Mucosa of rectum (tissue), 2 donors: Measurements from ENCODE around the gene ELF1.
A peak's percentile ranks its signal among the peaks of the same experiment; 100 is the strongest.
"Not testable (repeated sequence)": the region's sequence is repeated elsewhere in the genome, so short reads cannot be mapped to it uniquely, and the experiment has no call there.

Experiments
- H3K27ac ChIP-seq, 2 donors: one replicate each; pipeline ENCODE4 v1.7.0; 2013; ENCODE audit warnings: inconsistent platforms in 2 of 2, low read depth in 2 of 2, low read length in 2 of 2
- H3K27me3 ChIP-seq, 2 donors: one replicate each; pipeline ENCODE4 v1.7.0; 2013; ENCODE audit warnings: low read length in 2 of 2; ENCODE audit not compliant: control insufficient read depth in 2 of 2, insufficient read depth in 2 of 2
- H3K36me3 ChIP-seq, 2 donors: one replicate each; pipeline ENCODE4 v1.7.0; 2013; ENCODE audit warnings: low read length in 2 of 2; ENCODE audit not compliant: control insufficient read depth in 2 of 2, insufficient read depth in 2 of 2
- H3K4me1 ChIP-seq, 2 donors: one replicate each; pipeline ENCODE4 v1.7.0; 2013; ENCODE audit warnings: low read length in 2 of 2, mild to moderate bottlenecking in 1 of 2; ENCODE audit not compliant: control insufficient read depth in 2 of 2, insufficient read depth in 2 of 2
- H3K4me3 ChIP-seq, 2 donors: one replicate each; pipeline ENCODE4 v1.7.0; 2013; ENCODE audit warnings: low read length in 2 of 2
- H3K9ac ChIP-seq, 2 donors: one replicate each; pipeline ENCODE4 v1.7.0; 2013; ENCODE audit warnings: low read length in 2 of 2, low read depth in 1 of 2, mild to moderate bottlenecking in 1 of 2
- H3K9me3 ChIP-seq, 2 donors: one replicate each; pipeline ENCODE4 v1.7.0; 2013; ENCODE audit warnings: low read length in 2 of 2; ENCODE audit not compliant: control insufficient read depth in 2 of 2
- donor health status: healthy.
- donor health status: Normal muscosa, but diverticular disease.

ELF1 gene

DNA sequence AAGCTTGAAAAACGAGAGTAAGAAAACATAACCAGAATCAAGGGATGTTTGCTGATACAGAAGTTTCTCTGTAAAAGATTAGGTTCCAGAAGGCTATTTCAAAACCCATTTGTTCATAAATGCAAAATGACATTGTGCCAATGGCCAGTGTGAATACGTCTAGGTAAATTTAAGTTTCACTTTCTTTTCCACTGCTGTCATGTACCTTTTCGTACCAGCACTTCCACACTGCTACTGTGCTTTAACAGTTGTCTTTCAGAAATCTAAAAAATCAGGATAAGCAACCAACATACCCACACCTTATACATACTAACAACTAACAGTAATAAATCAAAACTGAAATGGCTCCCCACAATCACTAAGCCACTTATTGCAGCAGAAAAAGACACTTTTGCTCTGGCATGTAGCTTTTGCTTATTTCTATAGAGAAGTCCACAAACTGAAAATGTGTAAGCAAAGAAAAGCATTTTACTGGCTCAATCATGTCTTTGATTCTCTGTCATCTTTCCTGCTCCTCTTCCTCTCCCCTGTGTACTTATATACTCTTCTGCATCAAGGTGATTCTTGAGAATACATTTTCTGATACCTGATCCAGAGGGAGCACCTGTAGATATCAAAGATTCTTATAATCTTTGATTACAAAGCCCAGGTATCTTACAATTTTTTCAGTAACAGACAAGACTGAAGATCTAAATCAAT lies 34.3 kb downstream of the ELF1 start:
- H3K27ac ChIP-seq = peak overlapping the region; percentile 59 to 73
- peaks cover 21 to 38% of the 10 kb centered on the region in 2 donors for H3K4me1 ChIP-seq
- no peaks in the 10 kb centered on the region for H3K27me3 ChIP-seq
- no peaks in the 10 kb centered on the region for H3K9me3 ChIP-seq
- H3K4me3 ChIP-seq = peak overlapping the region; percentile 26 to 53
- H3K36me3 ChIP-seq = peaks cover 0 to 3% of the 10 kb centered on the region in 2 donors
- H3K9ac ChIP-seq = peak overlapping the region; percentile 65 to 66

DNA sequence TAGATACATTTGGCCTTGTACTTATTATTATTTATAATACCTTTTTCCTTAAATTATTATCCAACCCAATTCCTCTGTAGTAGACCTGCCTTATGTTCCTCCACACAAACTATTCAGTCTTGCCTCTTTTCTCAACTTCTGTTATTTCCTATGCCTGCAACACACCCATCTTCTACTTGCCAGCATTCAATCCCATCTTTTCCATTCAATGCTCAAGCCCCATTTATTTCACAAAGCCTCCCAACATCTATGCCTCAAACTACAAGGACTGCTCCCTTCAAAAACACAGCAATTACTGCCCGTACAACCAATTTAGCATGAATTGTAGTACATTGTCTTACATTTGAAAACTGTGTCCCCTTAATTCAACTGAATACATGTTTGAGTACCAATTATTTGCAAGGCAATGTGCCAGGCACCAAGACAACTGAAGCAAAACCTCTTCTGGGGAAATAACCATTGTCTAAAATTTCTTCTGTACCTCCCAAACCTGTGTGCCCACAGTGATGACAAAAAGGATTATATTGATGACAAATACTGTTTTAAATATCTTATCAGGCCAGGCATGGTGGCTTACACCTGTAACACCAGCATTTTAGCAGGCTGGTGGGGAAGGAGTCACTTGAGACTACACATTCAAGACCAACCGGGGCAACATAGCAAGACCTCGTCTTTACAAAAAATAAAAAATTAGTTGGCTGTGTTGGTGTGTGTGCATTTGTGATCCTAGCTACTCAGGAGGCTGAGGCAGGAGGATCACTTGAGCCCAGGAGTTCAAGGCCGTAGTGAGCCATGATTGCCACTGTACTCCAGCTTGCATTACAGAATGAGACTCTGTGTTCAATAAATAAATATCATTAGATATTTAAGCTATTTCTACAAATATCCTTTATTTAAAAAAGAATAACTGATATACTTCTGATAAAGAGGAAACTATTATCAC lies 35.1 kb downstream of the ELF1 start:
- H3K4me1 ChIP-seq = peaks cover 19 to 38% of the 10 kb centered on the region in 2 donors
- peak overlapping the region; percentile 65 to 66 for H3K9ac ChIP-seq
- H3K36me3 ChIP-seq = peaks cover 0 to 3% of the 10 kb centered on the region in 2 donors
- peak overlapping the region; percentile 59 to 73 for H3K27ac ChIP-seq
- peak overlapping the region in 1 of 2 donors; percentile 26 for H3K4me3 ChIP-seq
- no peaks in the 10 kb centered on the region for H3K27me3 ChIP-seq
- H3K9me3 ChIP-seq = no peaks in the 10 kb centered on the region

DNA sequence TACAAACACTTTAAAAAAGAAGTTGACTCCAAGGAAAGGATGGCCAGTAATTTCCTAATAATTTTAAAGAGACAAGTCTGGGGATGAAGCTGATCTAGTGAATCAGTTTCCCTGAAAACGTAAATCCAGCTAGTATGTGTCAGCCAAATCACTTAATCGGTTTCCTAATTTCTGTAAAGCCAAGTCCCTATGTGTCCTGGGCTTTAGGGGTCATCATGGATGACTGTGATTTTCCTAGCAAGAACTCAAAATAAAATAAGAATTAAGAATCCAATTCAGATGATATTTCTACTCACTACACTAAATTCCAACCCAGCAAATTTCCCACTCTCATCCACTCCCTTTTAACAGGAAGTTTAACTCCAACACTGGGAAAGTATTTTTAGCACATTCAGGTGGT lies 35.9 kb downstream of the ELF1 start:
- peaks cover 19 to 41% of the 10 kb centered on the region in 2 donors for H3K4me1 ChIP-seq
- no peaks in the 10 kb centered on the region for H3K27me3 ChIP-seq
- peaks cover 0 to 3% of the 10 kb centered on the region in 2 donors for H3K36me3 ChIP-seq
- peak overlapping the region; percentile 19 to 35 for H3K4me3 ChIP-seq
- no peaks in the 10 kb centered on the region for H3K9me3 ChIP-seq
- H3K27ac ChIP-seq = peak overlapping the region; percentile 59 to 73
- H3K9ac ChIP-seq = peak overlapping the region; percentile 4 to 60

DNA sequence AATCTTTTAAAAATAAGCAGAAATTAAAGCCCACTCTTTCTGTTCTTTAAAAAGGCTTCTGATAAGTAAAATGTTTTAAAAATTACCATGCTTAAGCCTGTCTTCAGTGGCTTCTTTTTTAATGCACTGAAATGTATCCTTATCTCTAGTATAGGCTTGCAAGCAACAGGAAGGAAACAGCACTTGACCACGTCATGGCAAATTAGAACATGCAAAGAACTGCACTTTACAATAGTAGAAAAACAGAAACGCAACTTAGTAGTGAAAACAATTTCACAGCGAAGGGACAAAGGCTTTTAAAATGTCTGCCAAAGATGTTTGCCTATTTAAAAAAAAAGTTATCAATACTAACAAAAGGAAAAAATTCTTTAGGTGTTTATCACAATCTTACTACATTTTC lies 36.3 kb downstream of the ELF1 start:
- Histone ChIP-seq H3K9ac (peak overlapping the region; percentile 4 to 57), H3K27me3 (no peaks in the 10 kb centered on the region), H3K9me3 (no peaks in the 10 kb centered on the region), H3K36me3 (peaks cover 0 to 3% of the 10 kb centered on the region in 2 donors), H3K4me3 (peak overlapping the region; percentile 19 to 51), H3K27ac (peak overlapping the region; percentile 59 to 73), H3K4me1 (peaks cover 19 to 41% of the 10 kb centered on the region in 2 donors)

DNA sequence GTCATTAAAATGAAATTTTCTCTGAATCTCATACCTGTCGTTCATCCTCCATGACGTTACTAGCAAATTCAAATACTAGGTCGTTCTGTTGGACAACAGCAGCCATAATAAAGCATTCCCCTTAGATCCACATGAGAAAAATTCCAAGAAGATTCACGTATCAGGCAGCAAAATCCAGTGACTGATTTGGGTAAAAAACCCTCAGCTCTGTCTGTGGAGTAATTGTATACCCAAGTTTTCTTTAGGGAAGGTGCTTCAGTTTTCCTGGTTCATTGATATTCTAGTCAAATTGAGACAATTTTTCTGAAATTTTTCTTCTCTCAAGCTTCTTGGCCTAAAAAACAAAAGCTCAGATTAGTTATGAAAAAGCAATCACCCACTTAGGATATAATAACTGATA lies 37.2 kb downstream of the ELF1 start:
- Histone ChIP-seq H3K4me1 (peaks cover 22 to 41% of the 10 kb centered on the region in 2 donors), H3K36me3 (peaks cover 0 to 3% of the 10 kb centered on the region in 2 donors), H3K27ac (peak overlapping the region; percentile 53 to 83), H3K4me3 (peak overlapping the region; percentile 20 to 51), H3K9me3 (no peaks in the 10 kb centered on the region), H3K9ac (peak overlapping the region; percentile 57 to 66), H3K27me3 (no peaks in the 10 kb centered on the region)

DNA sequence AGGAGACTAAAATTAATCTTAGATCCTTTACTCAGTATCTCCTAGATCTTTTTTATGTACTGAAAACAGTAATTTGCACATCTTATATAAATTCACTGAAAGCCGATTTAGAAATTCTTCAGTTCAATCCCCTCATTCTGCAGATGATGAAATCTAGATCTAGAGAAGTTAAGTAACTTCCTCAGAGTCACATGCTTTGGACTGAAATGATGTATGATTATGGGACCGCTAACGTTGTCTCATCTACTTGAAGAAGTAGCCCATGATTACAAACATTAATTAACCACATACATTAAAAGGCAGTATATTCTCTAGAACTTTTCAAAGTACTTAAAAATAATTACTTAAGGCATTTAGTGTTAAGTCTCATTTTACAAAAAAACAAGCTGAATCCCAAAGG lies 37.8 kb downstream of the ELF1 start:
- peak overlapping the region; percentile 17 to 39 for H3K9ac ChIP-seq

DNA sequence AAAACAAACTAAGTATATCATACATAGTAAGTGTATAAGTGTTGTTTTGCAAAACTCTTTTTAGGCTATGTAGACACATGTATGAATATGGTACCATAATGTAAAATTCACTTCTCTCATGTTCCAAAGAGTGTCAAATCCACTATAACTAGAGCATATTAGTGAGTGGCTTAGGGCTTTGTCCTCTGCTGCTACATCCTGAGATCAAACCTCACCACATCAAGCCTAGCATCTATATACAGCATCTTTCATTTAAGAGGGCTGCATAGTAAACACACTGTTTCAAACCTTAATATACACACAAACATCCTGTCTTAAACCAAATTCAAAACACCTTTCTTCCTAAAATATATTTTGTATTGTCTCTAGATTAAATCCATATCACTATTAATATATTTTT lies 38.7 kb downstream of the ELF1 start:
- peaks cover 23 to 41% of the 10 kb centered on the region in 2 donors for H3K4me1 ChIP-seq
- no peaks in the 10 kb centered on the region for H3K9me3 ChIP-seq
- H3K9ac ChIP-seq = no peak overlapping the region
- H3K36me3 ChIP-seq = peaks cover 0 to 3% of the 10 kb centered on the region in 2 donors
- H3K4me3 ChIP-seq = peak overlapping the region in 1 of 2 donors; percentile 51
- H3K27me3 ChIP-seq = no peaks in the 10 kb centered on the region
- H3K27ac ChIP-seq = peak overlapping the region; percentile 11 to 43

More for the DNA sequence above, 37.8 kb downstream of the ELF1 start:
- Histone ChIP-seq H3K9me3 (no peaks in the 10 kb centered on the region), H3K36me3 (peaks cover 0 to 3% of the 10 kb centered on the region in 2 donors), H3K27ac (peak overlapping the region; percentile 49 to 53), H3K4me1 (peaks cover 21 to 39% of the 10 kb centered on the region in 2 donors), H3K27me3 (no peaks in the 10 kb centered on the region), H3K4me3 (peak overlapping the region; percentile 30 to 51)

DNA sequence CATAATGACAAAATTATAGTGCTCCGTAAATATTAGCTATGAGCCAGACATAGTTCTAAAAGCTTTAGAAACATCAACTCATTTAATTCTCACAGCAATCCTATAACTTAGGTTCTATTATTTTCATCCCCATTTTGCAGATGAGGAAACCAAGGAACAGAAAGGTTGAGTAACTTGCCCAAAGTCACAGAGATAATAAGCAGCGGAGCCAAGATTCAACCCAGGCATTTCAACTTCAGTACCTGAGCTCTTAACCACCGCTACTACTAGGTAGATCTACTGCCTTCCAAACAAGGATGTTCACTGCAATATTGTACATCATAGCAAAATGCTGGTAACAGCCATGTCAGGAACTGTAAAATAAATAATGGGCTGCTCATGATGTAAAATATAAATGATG lies 39.9 kb downstream of the ELF1 start:
- Histone ChIP-seq H3K9me3 (no peaks in the 10 kb centered on the region), H3K9ac (no peak overlapping the region), H3K4me3 (peak overlapping the region in 1 of 2 donors; percentile 53), H3K27ac (no peak overlapping the region), H3K36me3 (peaks cover 0 to 3% of the 10 kb centered on the region in 2 donors), H3K27me3 (no peaks in the 10 kb centered on the region), H3K4me1 (peaks cover 29 to 42% of the 10 kb centered on the region in 2 donors)

DNA sequence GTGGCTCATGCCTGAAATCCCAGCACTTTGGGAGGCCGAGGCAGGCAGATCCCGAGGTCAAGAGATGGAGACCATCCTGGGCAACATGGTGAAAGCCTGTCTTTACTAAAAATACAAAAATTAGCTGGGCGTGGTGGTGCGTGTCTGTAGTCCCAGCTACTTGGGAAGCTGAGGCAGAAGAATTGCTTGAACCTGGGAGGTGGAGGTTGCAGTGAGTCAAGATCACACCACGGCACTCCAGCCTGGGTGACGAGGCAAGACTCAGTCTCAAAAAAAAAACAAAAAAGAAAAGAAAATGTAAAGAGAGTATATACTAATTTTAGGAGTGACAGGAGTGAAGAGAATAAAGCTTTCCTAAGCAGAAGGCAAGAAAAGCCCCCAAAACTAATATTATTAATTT lies 41.0 kb downstream of the ELF1 start:
- H3K9ac ChIP-seq, H3K27ac ChIP-seq, H3K9me3 ChIP-seq, H3K4me3 ChIP-seq, H3K36me3 ChIP-seq, H3K27me3 ChIP-seq: not testable (repeated sequence)
- H3K4me1 ChIP-seq = peaks cover 31 to 42% of the 10 kb centered on the region in 2 donors

DNA sequence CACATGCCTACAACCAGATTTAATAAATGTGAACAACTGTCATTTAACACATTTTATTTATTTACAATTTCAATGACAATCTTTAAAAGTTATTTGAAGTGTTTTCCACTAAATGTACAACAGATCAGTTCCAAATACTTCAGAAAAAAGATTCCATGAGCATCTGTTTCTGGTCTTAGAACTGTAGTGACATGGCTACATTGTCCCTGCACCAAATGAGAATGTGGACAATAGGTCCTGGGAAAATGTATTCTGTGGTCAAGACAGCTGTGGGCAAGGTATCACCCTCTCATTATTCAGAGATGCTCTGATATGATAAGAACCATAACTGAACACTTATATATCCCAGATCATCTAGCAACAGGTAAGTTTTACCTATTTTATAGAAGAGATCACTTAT lies 43.7 kb downstream of the ELF1 start:
- peak overlapping the region; percentile 62 to 79 for H3K27ac ChIP-seq

More for the DNA sequence above, 43.7 kb downstream of the ELF1 start:
- peak overlapping the region in 1 of 2 donors; percentile 28 for H3K4me3 ChIP-seq
- H3K9me3 ChIP-seq = no peaks in the 10 kb centered on the region
- H3K4me1 ChIP-seq = peaks cover 47 to 59% of the 10 kb centered on the region in 2 donors
- no peaks in the 10 kb centered on the region for H3K27me3 ChIP-seq
- no peaks in the 10 kb centered on the region for H3K36me3 ChIP-seq
- H3K9ac ChIP-seq = no peak overlapping the region
